Osteocyte (in vitro differentiated cells): ENCODE results near the gene CXCL10. TPM values are rescaled to one million over a fixed set of nuclear protein-coding genes. Genes with fewer than 3 reads are reported as not detected.
A peak's percentile ranks its signal among the peaks of the same experiment; 100 is the strongest.

Source experiments
- DNase-seq: peaks from one replicate; pipeline ENCODE4 v3.0.0; 2021; ENCODE audit warnings: mixed read lengths; ENCODE audit not compliant: unreplicated experiment; ENCODE audit errors: extremely low spot score
- H3K27ac Mint-ChIP-seq: one replicate; pipeline ENCODE4 v1.8.0; 2021; ENCODE audit warnings: mild to moderate bottlenecking, mixed read lengths; ENCODE audit not compliant: unreplicated experiment
- H3K27me3 Mint-ChIP-seq: one replicate; pipeline ENCODE4 v1.8.0; 2021; ENCODE audit warnings: mixed read lengths; ENCODE audit not compliant: unreplicated experiment
- H3K36me3 Mint-ChIP-seq: one replicate; pipeline ENCODE4 v1.8.0; 2021; ENCODE audit warnings: mixed read lengths; ENCODE audit not compliant: unreplicated experiment
- H3K4me1 Mint-ChIP-seq: one replicate; pipeline ENCODE4 v1.8.0; 2021; ENCODE audit warnings: mixed read lengths; ENCODE audit not compliant: unreplicated experiment
- H3K4me3 Mint-ChIP-seq: one replicate; pipeline ENCODE4 v1.8.0; 2021; ENCODE audit warnings: mild to moderate bottlenecking, moderate library complexity, mixed read lengths; ENCODE audit not compliant: unreplicated experiment
- H3K9me3 Mint-ChIP-seq: one replicate; pipeline ENCODE4 v1.8.0; 2021; ENCODE audit warnings: mixed read lengths; ENCODE audit not compliant: unreplicated experiment
- CTCF ChIP-seq: fragments of 200-600 bp; sonication (generic); IDR thresholded peaks from 2 replicates; pipeline ENCODE4 v1.5.0; 2021; ENCODE audit warnings: antibody characterized with exemption, mild to moderate bottlenecking, moderate library complexity
- total RNA-seq: library from RNA; stranded (reverse); gene quantifications from 2 replicates; pipeline ENCODE4 v1.2.1, GENCODE V29; 2021

Gene CXCL10
- total RNA-seq, 1 donor from 2014 or later: not detected

GRCh38 chr4:75992462-75992861 is 30.8 kb downstream of the CXCL10 start:
- no peak for TF ChIP-seq CTCF
- Mint-ChIP-seq H3K4me3 (no peak overlapping the region), H3K4me1 (peaks cover 25% of the 10 kb centered on the region)

GRCh38 chr4:75989846-75990528 is 33.3 kb downstream of the CXCL10 start:
- Mint-ChIP-seq H3K4me3 (peak overlapping the region; percentile 86), H3K27ac (peak overlapping the region; percentile 79), H3K27me3 (peaks cover 17% of the 10 kb centered on the region), H3K4me1 (peaks cover 25% of the 10 kb centered on the region), H3K9me3 (no peaks in the 10 kb centered on the region), H3K36me3 (no peaks in the 10 kb centered on the region)
- no peak for TF ChIP-seq CTCF
- DNase-seq: no peak

More at GRCh38 chr4:75992462-75992861, 30.8 kb downstream of the CXCL10 start:
- H3K27ac Mint-ChIP-seq: no peak overlapping the region
- H3K36me3 Mint-ChIP-seq: no peaks in the 10 kb centered on the region
- H3K9me3 Mint-ChIP-seq: no peaks in the 10 kb centered on the region
- H3K27me3 Mint-ChIP-seq: peaks cover 20% of the 10 kb centered on the region
- DNase-seq: no peak

- Mint-ChIP-seq H3K27me3 (no peaks in the 10 kb centered on the region), H3K27ac (no peak overlapping the region), H3K4me3 (no peak overlapping the region), H3K4me1 (peaks cover 21% of the 10 kb centered on the region), H3K36me3 (peaks cover 6% of the 10 kb centered on the region), H3K9me3 (no peaks in the 10 kb centered on the region)
- TF ChIP-seq CTCF: no peak
- DNase-seq: no peak
Measured at GRCh38 chr4:75985116-75985515, 38.2 kb downstream of the CXCL10 start.

DNA sequence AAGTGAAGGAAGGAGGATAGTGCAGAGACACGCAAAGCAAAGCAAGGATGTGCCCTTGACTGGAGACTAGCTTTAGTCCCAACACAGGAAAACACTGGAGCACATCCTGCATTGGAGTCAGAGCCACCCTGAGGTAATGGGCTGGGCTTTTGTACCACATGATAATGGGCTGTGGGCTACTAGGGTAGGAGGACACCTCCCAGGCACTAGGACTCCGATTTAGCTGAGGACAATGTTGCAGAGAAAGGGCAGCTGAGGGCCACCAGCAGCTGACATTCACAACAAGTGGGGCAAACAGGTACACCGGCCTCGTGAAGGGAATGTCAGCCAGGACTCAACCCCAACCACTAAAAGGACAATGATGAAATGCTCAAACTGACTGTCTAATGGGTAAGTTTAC is 42.7 kb downstream of the CXCL10 start:
- no peak for TF ChIP-seq CTCF
- Mint-ChIP-seq H3K36me3 (peaks cover 29% of the 10 kb centered on the region), H3K4me3 (no peak overlapping the region), H3K4me1 (no peaks in the 10 kb centered on the region), H3K27ac (no peak overlapping the region), H3K27me3 (no peaks in the 10 kb centered on the region), H3K9me3 (peaks cover 8% of the 10 kb centered on the region)
- no peak for DNase-seq

DNA sequence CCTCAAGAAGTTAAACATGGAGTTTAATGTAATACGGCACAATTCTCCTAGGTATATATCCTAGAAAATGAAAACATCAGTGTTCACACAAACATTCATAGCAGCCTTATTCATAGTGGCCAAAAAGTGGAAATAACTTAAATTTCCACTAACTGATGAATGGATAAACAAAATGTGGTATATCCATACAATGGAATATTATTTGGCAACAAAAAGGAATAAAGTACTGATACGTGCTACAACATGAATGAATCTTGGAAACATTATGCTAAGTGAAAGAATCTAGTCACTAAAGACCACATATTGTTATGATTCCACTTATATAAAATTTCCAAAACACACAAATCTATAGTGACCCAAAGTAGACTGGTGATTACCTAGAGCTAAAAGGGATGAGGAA is 47.1 kb downstream of the CXCL10 start:
- peaks cover 53% of the 10 kb centered on the region for H3K36me3 Mint-ChIP-seq

More for the DNA sequence above, 47.1 kb downstream of the CXCL10 start:
- no peak for TF ChIP-seq CTCF
- Mint-ChIP-seq H3K4me3 (no peak overlapping the region), H3K9me3 (peaks cover 8% of the 10 kb centered on the region), H3K4me1 (no peaks in the 10 kb centered on the region), H3K27ac (no peak overlapping the region), H3K27me3 (no peaks in the 10 kb centered on the region)
- no peak for DNase-seq
